ENCODE results near the gene KCNMA1. TPM values are rescaled to one million over a fixed set of nuclear protein-coding genes. Genes with fewer than 3 reads are reported as not detected.

The KCNMA1 gene
- total RNA-seq, 4 donors from 2014 or later: 10.1 to 32.6 (median 20.1) TPM

DNA sequence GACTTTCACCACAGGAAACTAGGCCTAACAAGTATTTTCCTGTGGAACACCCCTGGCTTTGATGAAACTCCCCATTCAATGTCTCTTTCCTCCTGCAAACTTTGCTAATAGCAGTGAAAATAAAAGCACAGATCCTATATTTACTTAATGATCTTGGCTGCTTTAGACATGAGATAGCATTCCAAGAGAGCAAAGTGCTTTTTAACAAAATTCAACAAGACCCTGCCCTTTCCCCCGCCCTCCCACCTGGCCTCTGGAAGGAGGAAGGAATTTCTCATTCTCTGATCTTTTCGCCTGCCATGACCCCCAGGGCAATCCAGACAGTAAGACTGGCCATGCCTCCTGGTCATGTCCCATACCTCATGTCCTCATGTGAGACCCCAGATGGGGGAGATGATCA is 185.7 kb downstream of the KCNMA1 start:
- ATAC-seq (ENCODE audit: low FRiP score) (no peak), DNase-seq (ENCODE audit: low spot score) (no peak)
- TF ChIP-seq, protein P1, sequence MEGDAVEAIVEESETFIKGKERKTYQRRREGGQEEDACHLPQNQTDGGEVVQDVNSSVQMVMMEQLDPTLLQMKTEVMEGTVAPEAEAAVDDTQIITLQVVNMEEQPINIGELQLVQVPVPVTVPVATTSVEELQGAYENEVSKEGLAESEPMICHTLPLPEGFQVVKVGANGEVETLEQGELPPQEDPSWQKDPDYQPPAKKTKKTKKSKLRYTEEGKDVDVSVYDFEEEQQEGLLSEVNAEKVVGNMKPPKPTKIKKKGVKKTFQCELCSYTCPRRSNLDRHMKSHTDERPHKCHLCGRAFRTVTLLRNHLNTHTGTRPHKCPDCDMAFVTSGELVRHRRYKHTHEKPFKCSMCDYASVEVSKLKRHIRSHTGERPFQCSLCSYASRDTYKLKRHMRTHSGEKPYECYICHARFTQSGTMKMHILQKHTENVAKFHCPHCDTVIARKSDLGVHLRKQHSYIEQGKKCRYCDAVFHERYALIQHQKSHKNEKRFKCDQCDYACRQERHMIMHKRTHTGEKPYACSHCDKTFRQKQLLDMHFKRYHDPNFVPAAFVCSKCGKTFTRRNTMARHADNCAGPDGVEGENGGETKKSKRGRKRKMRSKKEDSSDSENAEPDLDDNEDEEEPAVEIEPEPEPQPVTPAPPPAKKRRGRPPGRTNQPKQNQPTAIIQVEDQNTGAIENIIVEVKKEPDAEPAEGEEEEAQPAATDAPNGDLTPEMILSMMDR (IDR thresholded peaks at IDR 0.05): no peak

DNA sequence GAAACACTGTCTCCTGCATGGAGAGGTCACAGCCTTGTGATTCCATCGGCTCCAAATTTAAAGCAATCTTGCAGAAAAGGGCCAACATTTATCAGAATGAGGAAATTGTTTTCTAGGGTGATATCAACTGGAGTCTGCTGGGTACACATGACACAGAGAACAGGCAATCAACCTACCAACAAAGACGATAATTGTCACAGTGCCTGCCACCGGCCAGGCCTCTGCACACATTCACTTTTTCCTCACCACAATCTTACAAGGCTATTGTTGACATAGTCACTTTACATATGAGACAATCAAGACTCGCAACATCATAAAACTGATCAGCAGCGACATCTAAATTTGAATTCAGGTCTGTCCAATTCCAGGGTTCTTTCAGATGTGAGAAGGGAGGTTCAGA is 189.4 kb downstream of the KCNMA1 start:
- no peak for DNase-seq (ENCODE audit: low spot score)
- TF ChIP-seq, protein P1 (IDR thresholded peaks at IDR 0.05): no peak
- ATAC-seq (ENCODE audit: low FRiP score): no peak

DNA sequence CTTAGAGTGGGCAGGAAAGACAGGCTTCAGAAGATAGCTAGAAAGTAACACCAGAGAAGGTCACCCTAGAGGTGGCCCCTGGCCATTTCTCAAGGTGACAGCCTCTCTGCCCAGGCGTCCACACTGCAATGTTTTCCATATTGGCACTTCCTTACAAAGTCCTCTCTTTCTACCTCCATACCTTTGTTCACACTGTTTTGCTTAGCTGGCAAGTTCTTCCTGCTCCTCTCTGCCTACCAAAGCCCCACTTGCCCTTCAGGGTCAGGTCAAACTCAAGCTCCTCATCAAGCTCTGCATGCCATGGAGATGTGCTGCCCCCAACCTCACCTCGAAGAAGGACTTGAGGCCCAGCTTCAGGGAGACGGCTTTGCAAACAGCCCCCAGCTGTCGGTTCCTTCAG is 190.9 kb downstream of the KCNMA1 start:
- DNase-seq (ENCODE audit: low spot score) (no peak), ATAC-seq (ENCODE audit: low FRiP score) (no peak)
- TF ChIP-seq, protein P1 (IDR thresholded peaks at IDR 0.05): no peak

DNA sequence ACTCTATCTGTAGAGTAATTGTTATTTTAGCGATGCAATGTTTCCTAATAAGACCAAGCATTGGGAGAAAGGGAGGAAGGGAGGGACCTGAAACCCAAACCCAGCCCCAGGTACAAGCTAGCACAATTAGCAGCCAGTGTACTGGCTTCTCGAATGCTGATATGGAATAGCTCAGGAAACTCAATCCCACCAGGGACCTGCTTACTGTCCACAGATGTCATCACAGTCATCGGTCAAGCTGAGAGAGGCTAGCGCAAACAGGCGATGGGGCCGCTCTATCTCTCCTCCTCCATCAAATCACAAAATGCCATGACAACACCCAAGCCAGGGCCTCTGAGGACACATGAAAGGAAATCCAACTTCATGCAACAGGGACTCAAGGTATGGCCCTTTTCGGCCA is 192.1 kb downstream of the KCNMA1 start:
- no peak for ATAC-seq (ENCODE audit: low FRiP score)
- TF ChIP-seq, protein P1 (IDR thresholded peaks at IDR 0.05): no peak
- DNase-seq (ENCODE audit: low spot score): no peak

DNA sequence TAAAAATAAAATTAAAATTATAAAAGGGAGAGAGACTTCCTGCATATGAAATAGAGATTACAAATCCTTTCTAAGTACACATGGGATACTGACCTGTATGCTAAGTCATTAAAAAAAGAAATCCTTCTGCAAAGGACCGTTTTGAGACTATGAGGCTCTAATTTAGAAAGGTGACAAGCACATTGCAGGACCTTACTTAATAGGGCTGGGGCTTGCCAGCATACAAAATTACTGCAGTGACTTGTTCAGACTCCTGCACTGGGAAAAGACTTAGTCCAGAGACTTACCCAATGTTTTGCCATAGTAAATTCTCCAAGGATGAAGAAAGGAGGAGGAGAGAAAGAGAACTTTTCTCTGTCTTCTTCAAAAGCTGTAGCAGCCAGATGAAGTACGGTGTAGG is 193.6 kb downstream of the KCNMA1 start:
- TF ChIP-seq, protein P1 (IDR thresholded peaks at IDR 0.05): no peak
- no peak for DNase-seq (ENCODE audit: low spot score)
- ATAC-seq (ENCODE audit: low FRiP score): no peak

DNA sequence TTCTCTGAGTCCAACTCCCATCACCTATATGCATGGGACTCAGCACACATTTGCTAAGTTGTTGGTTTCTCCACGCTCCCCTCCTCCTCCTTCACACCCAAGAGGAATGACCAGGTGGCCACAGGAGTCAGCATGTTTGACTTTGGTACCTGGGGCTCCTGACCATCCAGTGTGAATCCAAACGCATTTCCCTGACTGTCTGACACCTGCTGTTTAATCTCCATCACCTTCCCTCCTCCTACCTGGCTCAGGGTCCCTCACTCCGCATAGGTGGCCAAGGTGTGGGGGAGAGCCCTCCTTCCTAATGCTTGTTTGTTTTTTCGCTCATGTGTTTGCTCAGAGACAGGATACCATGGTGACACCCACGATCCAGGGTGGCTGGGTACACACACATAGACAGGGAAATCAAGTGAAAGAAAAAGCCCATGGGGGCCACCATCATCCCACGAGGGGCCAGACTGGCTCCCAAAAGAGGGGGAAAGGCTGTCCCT is 194.9 kb downstream of the KCNMA1 start:
- DNase-seq (ENCODE audit: low spot score) (no peak), ATAC-seq (ENCODE audit: low FRiP score) (no peak)
- TF ChIP-seq, protein P1 (IDR thresholded peaks at IDR 0.05): no peak

DNA sequence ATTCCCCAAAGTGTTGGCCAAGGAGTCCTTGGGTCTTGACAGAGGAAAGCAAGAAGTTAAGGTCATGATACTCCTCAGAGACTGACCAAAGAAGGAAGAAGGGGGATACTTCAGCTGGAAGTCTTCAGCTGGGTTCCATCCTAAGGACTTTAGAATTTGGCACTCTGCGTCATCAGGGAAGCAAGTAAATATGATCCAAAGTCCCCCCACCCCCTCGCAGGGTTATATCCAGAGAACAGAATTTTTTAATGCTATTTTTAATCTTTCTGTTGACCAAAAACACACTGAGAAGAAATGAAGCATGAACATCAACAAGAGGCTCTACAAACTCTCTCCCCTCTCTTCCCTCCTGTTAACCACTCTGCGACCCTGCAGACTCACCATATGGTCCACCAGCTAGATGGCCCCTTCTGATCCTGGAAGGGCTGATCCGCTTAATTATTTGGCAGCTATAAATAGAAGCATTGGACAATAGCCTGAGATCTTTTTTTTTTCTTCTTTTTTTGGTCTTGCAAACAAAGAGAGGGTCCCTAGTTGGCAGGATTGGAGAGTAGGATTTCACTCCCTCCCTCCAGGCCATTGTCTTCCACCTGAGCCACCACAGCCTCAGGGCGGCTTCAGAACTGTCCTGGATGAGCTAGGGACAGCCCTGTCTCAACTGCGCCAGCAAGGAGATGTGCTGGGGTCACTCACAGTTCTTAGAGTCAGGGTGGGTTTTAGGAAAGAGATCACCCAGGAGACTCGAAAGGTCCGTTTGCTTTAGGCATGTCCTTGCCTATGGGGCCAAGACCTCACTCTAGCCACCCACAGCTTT is 196.0 kb downstream of the KCNMA1 start:
- DNase-seq (ENCODE audit: low spot score): no peak
- no peak for ATAC-seq (ENCODE audit: low FRiP score)
- TF ChIP-seq, protein P1 (IDR thresholded peaks at IDR 0.05): no peak
